ENCODE measurements around the gene CRISPLD2. TPM values are rescaled to one million over a fixed set of nuclear protein-coding genes. Genes with fewer than 3 reads are reported as not detected.

CRISPLD2 gene
- total RNA-seq, 1 experiment from 2014 or later, result 0.34 TPM

DNA sequence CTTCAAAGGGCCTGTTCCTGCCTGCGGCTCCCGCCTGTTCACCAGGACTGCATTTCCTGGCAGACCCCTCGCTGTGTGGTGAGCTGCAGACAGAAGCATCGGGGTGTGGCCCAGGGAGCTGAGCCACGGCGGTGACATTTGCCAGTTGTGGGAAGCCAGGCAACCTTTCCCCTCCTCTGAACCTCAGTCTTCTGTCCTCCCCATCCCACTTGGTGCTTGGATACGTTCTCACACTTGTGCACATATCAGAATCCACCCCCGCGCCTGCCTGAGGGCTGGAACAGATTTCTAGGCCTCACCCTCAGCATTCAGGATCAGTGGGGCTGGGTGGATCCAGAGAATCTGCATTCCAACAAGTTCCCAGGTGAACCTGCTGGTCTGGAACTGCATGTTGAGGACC, 63.5 kb downstream of the CRISPLD2 start:
- H3K9me3 ChIP-seq (replicated peaks), result no peaks in the 10 kb centered on the region
- DNase-seq, result no peak
- H3K27ac ChIP-seq, result no peak overlapping the region
- H3K36me3 ChIP-seq, result no peaks in the 10 kb centered on the region
- peaks cover 7% of the 10 kb centered on the region for H3K4me1 ChIP-seq
- H3K27me3 ChIP-seq, result no peaks in the 10 kb centered on the region; the same call in 1 of the 2 replicates
- no peak overlapping the region for H3K4me3 ChIP-seq

GRCh38 chr16:84884246-84884595, 64.4 kb downstream of the CRISPLD2 start:
- Histone ChIP-seq H3K27me3 (no peaks in the 10 kb centered on the region; the same call in 1 of the 2 replicates), H3K36me3 (no peaks in the 10 kb centered on the region), H3K9me3 (replicated peaks) (no peaks in the 10 kb centered on the region), H3K4me1 (peaks cover 7% of the 10 kb centered on the region), H3K4me3 (no peak overlapping the region; the same call in 1 of the 2 replicates), H3K27ac (no peak overlapping the region)
- no peak for DNase-seq

DNA sequence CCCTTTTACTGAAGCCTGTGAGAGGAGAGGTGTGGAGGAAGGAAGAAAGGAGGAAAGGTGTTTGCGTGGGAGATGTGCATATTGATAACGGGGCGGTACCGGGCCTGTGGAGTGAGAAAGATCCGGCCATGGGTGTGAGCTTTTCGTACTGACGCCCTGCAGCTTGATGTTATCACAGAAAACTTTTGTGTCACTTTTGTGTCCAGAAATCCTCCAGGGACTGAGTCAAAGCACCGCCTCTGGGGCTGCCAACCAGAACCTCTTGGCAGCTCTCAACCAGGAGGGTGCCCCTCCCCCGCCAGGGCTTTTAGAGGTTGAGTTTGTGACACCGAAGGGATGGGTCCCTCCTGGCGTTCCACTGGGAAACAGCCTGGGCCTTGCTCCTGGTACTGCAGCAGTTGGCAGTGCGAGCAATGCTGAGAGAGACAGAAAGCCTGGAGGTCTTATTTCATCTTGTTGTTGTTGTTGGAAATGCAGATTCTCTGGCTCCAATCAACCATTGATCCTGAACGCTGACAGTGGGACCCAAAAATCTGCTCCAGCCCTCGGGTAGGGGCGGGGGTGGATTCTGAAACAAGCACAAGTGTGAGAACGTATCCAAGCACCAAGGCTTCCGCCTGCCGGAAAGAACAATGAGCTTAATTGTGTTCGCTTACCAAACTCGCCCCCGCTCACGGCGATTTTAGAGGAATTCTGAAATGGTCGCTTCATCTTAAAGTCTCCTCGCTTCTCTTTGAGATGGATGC, 65.0 kb downstream of the CRISPLD2 start:
- peak; percentile 52 to 66 for DNase-seq

GRCh38 chr16:84885342-84885910, 65.6 kb downstream of the CRISPLD2 start:
- Histone ChIP-seq H3K27me3 (no peaks in the 10 kb centered on the region; the same call in 1 of the 2 replicates), H3K4me1 (peaks cover 7% of the 10 kb centered on the region), H3K4me3 (peak overlapping the region; percentile 55), H3K27ac (peak overlapping the region; percentile 82), H3K9me3 (replicated peaks) (no peaks in the 10 kb centered on the region), H3K36me3 (no peaks in the 10 kb centered on the region)
- peak; percentile 49 to 63 for DNase-seq

More for the DNA sequence above, 65.0 kb downstream of the CRISPLD2 start:
- H3K4me1 ChIP-seq, result peaks cover 7% of the 10 kb centered on the region
- peak overlapping the region; percentile 82 for H3K27ac ChIP-seq
- no peaks in the 10 kb centered on the region for H3K9me3 ChIP-seq (replicated peaks)
- no peaks in the 10 kb centered on the region; the same call in 1 of the 2 replicates for H3K27me3 ChIP-seq
- no peaks in the 10 kb centered on the region for H3K36me3 ChIP-seq
- peak overlapping the region; percentile 55 for H3K4me3 ChIP-seq

DNA sequence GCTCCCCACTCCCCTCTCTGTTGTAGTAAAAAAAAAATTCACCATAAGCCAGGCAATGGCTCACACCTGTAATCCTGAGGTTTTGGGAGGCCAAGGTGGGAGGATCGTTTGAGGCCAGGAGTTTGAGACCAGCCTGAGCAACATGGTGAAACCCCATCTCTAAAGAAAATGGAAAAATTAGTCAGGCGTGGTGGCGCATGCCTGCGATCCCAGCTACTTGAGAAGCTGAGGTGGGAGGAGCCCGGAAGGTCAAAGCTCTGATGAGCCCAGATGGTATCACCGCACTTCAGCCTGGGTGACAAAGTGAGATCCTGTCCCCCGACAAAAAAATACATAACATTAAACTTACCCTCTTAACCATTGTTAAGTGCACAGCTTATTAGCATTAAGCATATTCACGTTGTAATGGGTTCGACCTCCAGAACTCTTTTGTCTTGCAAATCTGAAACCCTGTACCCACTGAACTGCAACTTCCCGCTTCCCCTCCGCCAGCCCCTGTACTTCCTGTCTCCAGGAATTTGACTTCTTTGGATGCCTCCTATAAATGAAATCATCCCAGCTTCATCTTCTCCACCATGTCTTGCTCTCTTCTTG, 66.8 kb downstream of the CRISPLD2 start:
- no peak for DNase-seq
- no peaks in the 10 kb centered on the region for H3K36me3 ChIP-seq
- no peak overlapping the region for H3K27ac ChIP-seq
- H3K27me3 ChIP-seq, result no peaks in the 10 kb centered on the region; the same call in 1 of the 2 replicates
- H3K4me1 ChIP-seq, result peaks cover 7% of the 10 kb centered on the region
- no peak overlapping the region for H3K4me3 ChIP-seq
- no peaks in the 10 kb centered on the region for H3K9me3 ChIP-seq (replicated peaks)

GRCh38 chr16:84887207-84887606, 67.4 kb downstream of the CRISPLD2 start:
- H3K4me3 ChIP-seq, result no peak overlapping the region
- H3K36me3 ChIP-seq, result no peaks in the 10 kb centered on the region
- no peak for DNase-seq
- no peaks in the 10 kb centered on the region; the same call in 1 of the 2 replicates for H3K27me3 ChIP-seq
- peaks cover 7% of the 10 kb centered on the region for H3K4me1 ChIP-seq
- no peak overlapping the region for H3K27ac ChIP-seq
- no peaks in the 10 kb centered on the region for H3K9me3 ChIP-seq (replicated peaks)

DNA sequence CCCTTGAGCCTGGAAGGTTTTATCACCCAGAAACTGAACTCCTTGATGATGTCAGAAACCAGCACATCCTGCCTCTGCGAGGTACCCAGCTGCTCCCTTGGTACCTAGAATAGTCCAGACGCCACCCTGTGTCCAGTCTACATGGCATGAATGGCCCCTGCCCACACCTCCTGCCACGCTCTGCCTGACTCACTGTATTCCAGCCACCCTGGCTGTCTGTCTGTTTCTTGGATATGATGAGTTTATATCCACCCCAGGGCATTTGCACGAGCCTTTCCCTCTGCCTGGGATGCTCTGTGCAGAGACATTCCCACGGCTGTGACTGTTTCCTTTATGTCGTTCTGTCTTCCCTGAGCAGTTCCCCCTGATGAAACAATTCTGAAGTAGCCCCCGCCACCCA, 68.7 kb downstream of the CRISPLD2 start:
- Histone ChIP-seq H3K27ac (no peak overlapping the region), H3K9me3 (replicated peaks) (no peaks in the 10 kb centered on the region), H3K4me1 (peaks cover 7% of the 10 kb centered on the region), H3K27me3 (no peaks in the 10 kb centered on the region; the same call in 1 of the 2 replicates), H3K36me3 (no peaks in the 10 kb centered on the region), H3K4me3 (no peak overlapping the region)
- no peak for DNase-seq

DNA sequence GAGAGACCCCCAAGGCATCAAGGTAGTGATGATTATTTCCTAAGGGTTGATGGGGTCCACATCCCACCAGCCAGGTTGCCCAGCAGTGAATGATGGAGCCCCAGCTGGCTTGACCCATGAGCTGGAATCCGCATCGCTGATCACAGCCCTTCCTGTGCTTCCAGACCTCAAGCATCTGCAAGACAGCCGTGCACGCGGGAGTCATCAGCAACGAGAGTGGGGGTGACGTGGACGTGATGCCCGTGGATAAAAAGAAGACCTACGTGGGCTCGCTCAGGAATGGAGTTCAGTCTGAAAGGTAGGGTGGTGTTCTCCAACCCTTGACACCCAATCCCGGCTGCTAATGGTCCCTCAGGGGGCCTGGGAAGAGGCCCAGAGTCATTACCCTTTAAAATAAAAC, 69.3 kb downstream of the CRISPLD2 start:
- Histone ChIP-seq H3K4me1 (peaks cover 7% of the 10 kb centered on the region), H3K27ac (no peak overlapping the region), H3K27me3 (no peaks in the 10 kb centered on the region; the same call in 1 of the 2 replicates), H3K36me3 (no peaks in the 10 kb centered on the region), H3K9me3 (replicated peaks) (no peaks in the 10 kb centered on the region), H3K4me3 (no peak overlapping the region)
- DNase-seq, result no peak

DNA sequence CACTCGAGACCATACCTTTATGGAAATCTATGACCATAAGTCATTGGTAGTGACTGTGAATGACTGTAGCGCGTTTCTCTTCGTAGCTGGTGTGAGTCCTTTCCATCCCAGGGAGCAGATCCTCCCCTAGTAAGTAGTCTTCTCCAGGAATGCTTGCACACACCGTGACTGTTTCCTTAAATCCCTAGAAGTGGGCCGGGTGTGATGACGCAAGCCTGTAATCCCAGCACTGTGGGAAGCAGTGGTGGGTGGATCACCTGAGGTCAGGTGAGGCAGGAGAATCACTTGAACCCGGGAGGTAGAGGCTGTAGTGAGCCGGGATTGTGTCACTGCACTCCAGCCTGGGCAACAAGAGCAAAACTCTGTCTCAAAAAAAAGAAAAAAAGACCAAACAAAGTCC, 70.6 kb downstream of the CRISPLD2 start:
- H3K4me1 ChIP-seq, result no peaks in the 10 kb centered on the region; the same call in 1 of the 2 replicates
- no peaks in the 10 kb centered on the region for H3K36me3 ChIP-seq
- H3K4me3 ChIP-seq, result no peak overlapping the region
- H3K27ac ChIP-seq, result no peak overlapping the region
- no peak for DNase-seq
- no peaks in the 10 kb centered on the region; the same call in 1 of the 2 replicates for H3K27me3 ChIP-seq
- H3K9me3 ChIP-seq (replicated peaks), result no peaks in the 10 kb centered on the region

DNA sequence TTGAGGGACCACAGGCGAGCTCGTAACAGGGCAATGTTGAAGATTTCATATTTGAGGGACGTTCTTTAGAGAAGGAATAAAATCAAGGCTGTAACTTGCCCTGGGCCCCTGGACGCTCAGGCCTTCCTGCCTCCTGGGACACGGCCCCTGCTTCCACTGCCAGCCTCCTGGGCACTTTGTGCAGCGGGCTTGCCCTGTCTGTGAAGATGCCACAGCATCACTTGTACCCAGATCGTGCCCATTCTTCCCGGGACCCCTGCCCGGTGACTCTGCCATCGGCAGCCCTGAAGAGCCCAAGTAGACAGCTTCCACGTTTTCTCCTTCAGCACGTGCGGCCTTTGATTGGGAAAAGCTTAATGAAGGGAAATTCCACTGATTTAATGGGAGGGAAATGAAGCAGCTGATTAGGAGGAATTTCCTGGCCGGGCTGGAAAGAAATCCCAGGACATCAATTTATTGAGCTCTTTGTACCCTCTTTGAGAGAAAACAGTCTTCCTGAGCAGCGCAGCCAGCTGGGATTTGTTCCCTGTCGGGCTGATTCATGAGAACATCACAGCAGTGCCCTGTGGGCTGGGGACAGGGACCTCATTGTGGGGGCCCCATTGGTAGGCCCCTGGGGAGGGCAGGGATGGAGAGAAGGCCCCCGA, 71.5 kb downstream of the CRISPLD2 start:
- Histone ChIP-seq H3K4me1 (no peaks in the 10 kb centered on the region), H3K27me3 (no peaks in the 10 kb centered on the region; the same call in 1 of the 2 replicates), H3K36me3 (no peaks in the 10 kb centered on the region), H3K9me3 (replicated peaks) (no peaks in the 10 kb centered on the region), H3K4me3 (no peak overlapping the region), H3K27ac (no peak overlapping the region)
- DNase-seq, result no peak

GRCh38 chr16:84892097-84892496, 72.3 kb downstream of the CRISPLD2 start:
- H3K36me3 ChIP-seq, result no peaks in the 10 kb centered on the region

DNA sequence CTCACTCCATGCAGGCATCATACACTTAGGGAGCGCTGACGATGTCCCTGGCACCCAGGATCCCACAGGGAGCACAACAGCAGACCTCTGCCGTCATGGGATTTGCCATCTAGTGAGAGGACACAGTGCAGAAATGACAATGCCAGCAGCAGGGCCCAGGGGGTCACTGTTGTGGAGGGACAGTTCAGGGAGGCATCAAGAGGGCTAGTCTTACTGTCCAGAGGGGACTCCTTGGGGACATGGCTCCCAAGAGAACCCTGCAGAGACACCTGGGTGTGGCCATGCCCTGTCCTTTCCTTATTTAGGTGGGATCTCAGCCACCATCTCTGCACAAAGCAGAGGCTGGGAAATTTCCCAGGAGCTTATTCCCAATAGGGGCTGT, 73.7 kb downstream of the CRISPLD2 start:
- no peaks in the 10 kb centered on the region for H3K36me3 ChIP-seq
- no peak overlapping the region for H3K4me3 ChIP-seq
- H3K27ac ChIP-seq, result no peak overlapping the region
- H3K9me3 ChIP-seq (replicated peaks), result no peaks in the 10 kb centered on the region
- H3K27me3 ChIP-seq, result no peaks in the 10 kb centered on the region; the same call in 1 of the 2 replicates
- no peak for DNase-seq
- H3K4me1 ChIP-seq, result no peaks in the 10 kb centered on the region

More at GRCh38 chr16:84892097-84892496, 72.3 kb downstream of the CRISPLD2 start:
- Histone ChIP-seq H3K27me3 (no peaks in the 10 kb centered on the region; the same call in 1 of the 2 replicates), H3K4me1 (no peaks in the 10 kb centered on the region), H3K4me3 (no peak overlapping the region), H3K9me3 (replicated peaks) (no peaks in the 10 kb centered on the region), H3K27ac (no peak overlapping the region)
- no peak for DNase-seq

GRCh38 chr16:84893849-84894599, 74.2 kb downstream of the CRISPLD2 start:
- Histone ChIP-seq H3K27me3 (no peaks in the 10 kb centered on the region), H3K4me1 (no peaks in the 10 kb centered on the region), H3K27ac (no peak overlapping the region), H3K4me3 (no peak overlapping the region), H3K9me3 (replicated peaks) (no peaks in the 10 kb centered on the region), H3K36me3 (no peaks in the 10 kb centered on the region)
- DNase-seq, result no peak

DNA sequence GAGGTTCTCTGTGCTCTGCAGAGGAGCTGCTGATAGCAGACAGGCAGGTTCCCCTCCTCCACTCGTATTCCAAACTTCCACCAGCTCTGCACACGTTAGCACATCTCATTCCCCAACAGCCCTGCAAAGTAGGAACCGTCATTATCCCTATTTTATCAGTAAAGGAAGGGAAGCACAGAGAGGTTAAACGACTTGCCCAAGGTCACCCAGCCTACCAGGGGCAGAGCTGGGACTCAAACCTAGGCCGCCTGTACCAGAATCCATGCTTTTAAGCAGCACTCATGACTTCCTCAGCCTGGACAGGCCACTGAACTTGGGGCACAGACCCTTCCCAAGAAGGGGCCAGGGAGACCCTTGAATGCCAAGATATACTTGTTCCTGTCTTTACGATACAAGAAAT, 75.2 kb downstream of the CRISPLD2 start:
- H3K27me3 ChIP-seq, result no peaks in the 10 kb centered on the region
- H3K36me3 ChIP-seq, result no peaks in the 10 kb centered on the region
- no peaks in the 10 kb centered on the region for H3K9me3 ChIP-seq (replicated peaks)
- H3K4me1 ChIP-seq, result no peaks in the 10 kb centered on the region
- DNase-seq, result no peak
- no peak overlapping the region for H3K27ac ChIP-seq
- no peak overlapping the region for H3K4me3 ChIP-seq
